Esophagus muscularis mucosa (tissue), 4 donors: ENCODE data around the gene CUL5. TPM values are rescaled to one million over a fixed set of nuclear protein-coding genes. Genes with fewer than 3 reads are reported as not detected.

Experiments
- DNase-seq: peaks from one replicate; pipeline ENCODE4 v3.0.0-alpha.2; 2017; ENCODE audit errors: extremely low spot score
- H3K27ac ChIP-seq, 4 donors: fragments of 200-600 bp; sonication (generic); replicated peaks in 1 of 4; 1 replicate in 3 of 4; 2 replicates in 1 of 4; pipeline ENCODE4 v1.5.1; 2016 to 2019; ENCODE audit warnings: mild to moderate bottlenecking in 1 of 4
- H3K27me3 ChIP-seq, 4 donors: fragments of 200-600 bp; sonication (generic); one replicate each; pipeline versions ENCODE4 v1.5.1 to v1.6.0; 2016 to 2019
- H3K36me3 ChIP-seq, 4 donors: fragments of 200-600 bp; sonication (generic); one replicate each; pipeline ENCODE4 v1.5.1; 2016 to 2019
- H3K4me1 ChIP-seq, 4 donors: fragments of 200-600 bp; sonication (generic); one replicate each; pipeline ENCODE4 v1.5.1; 2016 to 2019
- H3K4me3 ChIP-seq, 4 donors: fragments of 200-600 bp; sonication (generic); 1 replicate in 2 of 4; 2 replicates in 2 of 4; pipeline ENCODE4 v1.5.1; 2016 to 2019; ENCODE audit warnings: mild to moderate bottlenecking in 4 of 4, moderate library complexity in 1 of 4
- H3K9me3 ChIP-seq, 4 donors: fragments of 200-600 bp; sonication (generic); 1 replicate in 3 of 4; 2 replicates in 1 of 4; pipeline ENCODE4 v1.5.1; 2016 to 2019
- EP300 ChIP-seq: sonication (generic); formaldehyde crosslinking; IDR thresholded peaks from one replicate; pipeline ENCODE4 v1.6.1; 2017; ENCODE audit warnings: antibody characterized with exemption
- POLR2A ChIP-seq: fragments of 450-650 bp; IDR thresholded peaks from one replicate; pipeline ENCODE4 v1.6.1; 2017; ENCODE audit warnings: antibody characterized with exemption, moderate library complexity, mild to moderate bottlenecking, low read depth
- POLR2AphosphoS5 ChIP-seq, 2 donors: sonication (generic); formaldehyde crosslinking; IDR thresholded peaks; one replicate each; pipeline ENCODE4 v1.6.1; 2017; ENCODE audit warnings: antibody characterized with exemption in 2 of 2
- WGBS: methylation state at CpG from one replicate; pipeline ENCODE4 v1.1.5; 2018; 5-methylcytosine and 5-hydroxymethylcytosine counted together
- intact Hi-C: fragments of 100-400 bp; cut with DNase I; formaldehyde crosslinking; loops from one replicate; pipeline ENCODE4 v1.15.1; 2023
- total RNA-seq, 4 donors: library from RNA; depleted of rRNA; stranded (reverse); fragments of >200 nt; gene quantifications; one replicate each; pipeline versions ENCODE4 v1.1.0 to v1.2.1, GENCODE V29; 2016
- TF ChIP-seq, protein P1 (sequence below), 3 experiments: fragments of 200-600 bp in 2 of 3; fragments of 450-650 bp in 1 of 3; sonication (generic) in 2 of 3; IDR thresholded peaks; one replicate each; pipeline ENCODE4 v1.5.1; 2017 to 2019; ENCODE audit warnings: antibody characterized with exemption in 3 of 3, mild to moderate bottlenecking in 2 of 3, moderate library complexity in 1 of 3

CUL5 gene
- total RNA-seq, 4 donors from 2014 or later, result 23.4 to 28.1 (median 26.3) TPM

DNA sequence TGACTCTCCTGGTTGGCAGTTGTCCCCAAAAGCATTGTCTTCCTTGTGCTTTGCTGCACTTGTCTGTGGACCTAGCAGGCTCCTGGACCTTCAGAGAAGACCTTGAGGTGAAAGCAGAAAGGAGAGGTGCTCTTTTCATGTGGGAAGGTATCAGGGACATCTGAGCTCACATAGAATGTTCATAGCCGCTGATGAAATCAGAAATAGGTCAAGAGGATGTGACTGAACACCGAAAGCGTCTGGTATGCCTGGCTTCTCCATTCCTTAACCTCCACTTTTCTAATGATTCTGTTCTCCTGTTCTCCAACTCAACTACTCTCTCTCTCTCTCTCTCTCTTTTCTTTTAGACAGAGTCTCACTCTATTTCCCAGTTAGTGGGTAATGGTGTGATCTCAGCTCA lies 6.2 kb upstream of the CUL5 start:
- H3K27ac ChIP-seq, result no peak overlapping the region
- no peaks in the 10 kb centered on the region for H3K36me3 ChIP-seq
- no peak overlapping the region for H3K4me3 ChIP-seq
- H3K4me1 ChIP-seq, result no peaks in the 10 kb centered on the region
- intact Hi-C loops, result no loop called here
- DNase-seq, result no peak
- TF ChIP-seq EP300, result no peak
- TF ChIP-seq POLR2A, result no peak
- TF ChIP-seq, protein P1, sequence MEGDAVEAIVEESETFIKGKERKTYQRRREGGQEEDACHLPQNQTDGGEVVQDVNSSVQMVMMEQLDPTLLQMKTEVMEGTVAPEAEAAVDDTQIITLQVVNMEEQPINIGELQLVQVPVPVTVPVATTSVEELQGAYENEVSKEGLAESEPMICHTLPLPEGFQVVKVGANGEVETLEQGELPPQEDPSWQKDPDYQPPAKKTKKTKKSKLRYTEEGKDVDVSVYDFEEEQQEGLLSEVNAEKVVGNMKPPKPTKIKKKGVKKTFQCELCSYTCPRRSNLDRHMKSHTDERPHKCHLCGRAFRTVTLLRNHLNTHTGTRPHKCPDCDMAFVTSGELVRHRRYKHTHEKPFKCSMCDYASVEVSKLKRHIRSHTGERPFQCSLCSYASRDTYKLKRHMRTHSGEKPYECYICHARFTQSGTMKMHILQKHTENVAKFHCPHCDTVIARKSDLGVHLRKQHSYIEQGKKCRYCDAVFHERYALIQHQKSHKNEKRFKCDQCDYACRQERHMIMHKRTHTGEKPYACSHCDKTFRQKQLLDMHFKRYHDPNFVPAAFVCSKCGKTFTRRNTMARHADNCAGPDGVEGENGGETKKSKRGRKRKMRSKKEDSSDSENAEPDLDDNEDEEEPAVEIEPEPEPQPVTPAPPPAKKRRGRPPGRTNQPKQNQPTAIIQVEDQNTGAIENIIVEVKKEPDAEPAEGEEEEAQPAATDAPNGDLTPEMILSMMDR (IDR thresholded peaks at IDR 0.05), result no peak
- WGBS, result 81% methylated on average over 3 of the region's 3 CpGs
- H3K9me3 ChIP-seq, result no peaks in the 10 kb centered on the region
- H3K27me3 ChIP-seq, result no peaks in the 10 kb centered on the region

DNA sequence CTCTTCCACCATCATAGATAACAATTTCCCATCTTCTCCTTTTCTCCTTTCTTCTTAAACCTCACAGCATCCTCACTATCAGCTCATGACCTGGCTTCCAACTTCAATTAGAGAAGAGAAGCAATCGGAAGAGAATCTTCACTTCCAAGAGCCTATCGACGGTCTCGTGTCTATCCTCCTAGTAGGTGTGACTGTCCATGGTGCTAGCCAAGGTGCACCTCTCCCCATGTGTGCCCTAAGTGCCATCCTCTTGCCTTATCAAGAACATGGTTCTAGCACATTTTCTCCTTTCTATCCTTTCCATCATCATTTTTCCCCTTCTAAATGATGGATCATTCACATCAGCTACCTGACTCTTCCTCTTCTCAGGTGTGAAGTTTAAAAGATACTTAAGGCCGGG lies 5.1 kb upstream of the CUL5 start:
- Histone ChIP-seq H3K36me3 (no peaks in the 10 kb centered on the region), H3K4me3 (no peak overlapping the region), H3K9me3 (no peaks in the 10 kb centered on the region), H3K27ac (no peak overlapping the region), H3K27me3 (no peaks in the 10 kb centered on the region), H3K4me1 (peaks cover 0 to 9% (median 0%) of the 10 kb centered on the region in 4 donors)
- TF ChIP-seq, protein P1 (IDR thresholded peaks at IDR 0.05), result no peak
- TF ChIP-seq POLR2AphosphoS5 (IDR thresholded peaks at IDR 0.05) (no peak), EP300 (no peak), POLR2A (no peak)
- no peak for DNase-seq
- 91% methylated on average over 5 of the region's 5 CpGs for WGBS
- intact Hi-C loops, result no loop called here

DNA sequence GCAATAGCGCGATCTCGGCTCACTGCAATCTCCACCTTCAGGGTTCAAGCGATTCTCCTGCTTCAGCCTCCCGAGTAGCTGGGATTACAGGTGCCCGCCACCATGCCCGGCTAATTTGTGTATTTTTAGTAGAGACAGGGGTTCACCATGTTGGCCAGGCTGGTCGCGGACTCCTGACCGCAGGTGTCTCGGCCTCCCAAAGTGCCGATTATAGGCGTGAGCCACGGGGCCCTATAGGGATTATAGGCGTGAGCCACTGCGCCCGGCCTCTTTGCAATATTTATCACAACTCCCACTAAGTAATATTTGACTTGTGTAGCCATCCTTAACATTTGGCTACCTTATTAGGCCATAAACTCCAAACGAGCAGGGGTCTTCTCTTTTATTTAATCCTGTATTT lies 879 bp upstream of the CUL5 start:
- DNase-seq, result no peak
- Histone ChIP-seq H3K4me3 (no peak overlapping the region), H3K36me3 (no peaks in the 10 kb centered on the region), H3K4me1 (peaks cover 15 to 39% (median 31%) of the 10 kb centered on the region in 4 donors), H3K9me3 (no peaks in the 10 kb centered on the region), H3K27me3 (no peaks in the 10 kb centered on the region), H3K27ac (no peak overlapping the region)
- TF ChIP-seq EP300 (no peak), POLR2A (no peak), POLR2AphosphoS5 (IDR thresholded peaks at IDR 0.05) (no peak)
- TF ChIP-seq, protein P1 (IDR thresholded peaks at IDR 0.05), result no peak
- 92% methylated on average over 18 of the region's 18 CpGs for WGBS
- intact Hi-C loops, result no loop called here

DNA sequence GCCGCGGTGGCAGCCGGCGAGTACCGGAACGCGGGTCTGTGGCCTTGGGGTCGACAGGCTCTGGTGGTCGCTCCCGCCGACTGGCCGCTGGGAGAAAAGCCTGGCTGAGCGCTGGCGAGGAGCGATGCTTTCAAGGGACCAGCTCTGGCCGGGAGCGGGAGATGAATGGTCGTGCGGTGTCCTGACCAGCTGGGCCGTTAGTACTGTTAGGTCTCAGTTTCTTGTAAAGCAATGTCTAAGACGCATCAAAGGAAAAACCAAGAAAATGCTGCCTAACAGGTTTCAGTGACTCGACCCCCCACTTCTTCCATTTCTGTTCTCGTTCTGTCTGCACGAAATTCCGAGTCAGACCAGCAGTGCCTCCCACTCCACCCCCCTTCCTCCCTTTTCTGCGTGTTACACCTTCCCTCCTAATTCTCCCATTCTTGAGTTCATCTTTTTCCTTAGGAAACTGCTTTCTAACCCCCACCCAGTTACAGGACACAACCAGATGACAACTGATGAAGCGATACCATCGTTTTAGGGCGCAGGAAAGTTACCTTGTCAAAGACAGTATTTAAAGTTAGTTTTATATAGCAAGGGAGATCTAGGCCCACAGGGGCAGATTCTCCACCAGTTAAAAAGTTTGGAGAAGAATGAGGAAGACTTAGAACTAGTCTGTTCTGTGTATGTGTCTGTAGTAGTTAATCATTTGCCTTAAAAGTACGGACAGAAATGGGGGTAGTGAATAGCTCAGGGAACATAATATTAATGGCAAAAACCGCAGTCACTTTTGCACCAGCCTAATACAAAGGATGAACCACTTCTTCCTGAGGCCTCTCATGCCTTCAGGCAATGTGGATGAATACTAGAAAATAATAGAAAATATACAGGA lies 1.0 kb downstream of the CUL5 start:
- intact Hi-C loops, result no loop called here
- peak overlapping the region; percentile 83 to 93 (median 90) for H3K4me3 ChIP-seq
- no peaks in the 10 kb centered on the region for H3K36me3 ChIP-seq
- peak overlapping the region; percentile 93 to 98 (median 98) for H3K27ac ChIP-seq
- H3K4me1 ChIP-seq, result peaks cover 27 to 58% (median 47%) of the 10 kb centered on the region in 4 donors
- H3K27me3 ChIP-seq, result no peaks in the 10 kb centered on the region
- DNase-seq, result no peak
- TF ChIP-seq, protein P1 (IDR thresholded peaks at IDR 0.05), result no peak
- TF ChIP-seq EP300 (no peak), POLR2AphosphoS5 (IDR thresholded peaks at IDR 0.05) (no peak), POLR2A (no peak)
- WGBS, result 2% methylated on average over 28 of the region's 31 CpGs
- H3K9me3 ChIP-seq, result no peaks in the 10 kb centered on the region
